Activated T-cell treated with anti-CD3 and anti-CD28 coated beads for 1 hour (primary cell): ENCODE measurements around the gene P3H2.
"Not testable (repeated sequence)": the region's sequence is repeated elsewhere in the genome, so short reads cannot be mapped to it uniquely, and the experiment has no call there.

ENCODE experiments used
- DNase-seq: peaks from one replicate; pipeline ENCODE4 v3.0.0-alpha.2; 2020; ENCODE audit warnings: low read depth

The P3H2 gene

GRCh38 chr3:190120269-190121060 lies at the start of gene P3H2:
Gene P3H2 (minus strand): TSS chr3:190120897. CDS start chr3:190120731, 166 bp downstream.
- DNase-seq, result no peak

- DNase-seq, result no peak
Measured at GRCh38 chr3:190169877-190170276, 49.2 kb upstream of the P3H2 start.

DNA sequence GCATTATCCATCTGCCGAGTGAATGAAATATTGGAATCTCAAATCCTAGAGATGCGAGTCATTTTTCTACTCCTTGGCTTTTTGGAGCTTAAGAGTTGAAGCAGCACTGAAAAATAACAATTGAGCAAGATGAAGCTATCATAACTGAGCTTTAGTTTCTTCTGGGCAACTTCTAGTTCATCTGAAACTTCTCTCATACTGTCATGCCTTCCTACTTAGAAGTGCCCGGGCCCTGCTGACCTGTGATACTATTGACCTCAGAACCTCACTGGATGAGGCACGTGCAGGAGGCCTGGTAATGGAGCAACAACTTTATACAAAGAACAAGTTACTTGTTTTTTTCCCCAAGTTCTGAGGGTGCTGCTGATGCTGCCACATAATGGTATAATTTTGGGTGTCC lies 48.5 kb upstream of the P3H2 start:
- DNase-seq, result no peak

DNA sequence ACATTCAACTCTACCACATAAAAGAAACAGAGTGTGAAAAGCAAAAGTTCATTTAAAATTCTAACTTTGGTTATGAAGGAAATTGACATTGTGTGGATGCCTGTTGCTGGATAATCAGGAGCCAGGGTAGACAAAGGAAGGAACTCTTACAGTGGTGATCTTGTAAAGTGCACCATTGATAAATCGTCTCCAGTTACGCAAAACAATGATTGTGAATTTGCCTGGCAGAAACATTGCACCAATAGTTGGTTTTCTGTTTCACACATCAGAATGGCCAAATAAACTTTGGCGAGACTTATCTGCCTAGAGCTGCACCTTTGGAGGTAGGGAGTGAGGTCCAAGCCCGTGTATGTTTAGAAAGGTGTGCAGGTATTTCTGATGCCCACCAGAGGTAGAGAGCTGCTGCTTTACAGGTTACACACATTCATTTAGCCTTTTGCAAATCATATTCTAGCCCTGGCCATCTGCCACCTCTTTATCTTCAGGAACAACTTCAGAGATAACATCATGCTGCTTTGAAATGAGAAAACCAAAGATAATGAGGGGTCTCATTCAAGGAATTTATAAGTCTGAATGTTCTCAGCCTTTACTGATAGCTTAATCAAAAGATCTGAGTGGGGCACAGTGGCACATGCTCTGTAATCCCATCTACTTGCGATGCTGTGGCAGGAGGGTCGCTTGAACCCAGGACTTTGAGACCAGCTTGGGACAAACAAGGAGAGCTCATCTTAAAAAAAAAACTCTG lies 47.4 kb upstream of the P3H2 start:
- no peak for DNase-seq

GRCh38 chr3:190166948-190167347 lies 46.3 kb upstream of the P3H2 start:
- DNase-seq, result no peak

DNA sequence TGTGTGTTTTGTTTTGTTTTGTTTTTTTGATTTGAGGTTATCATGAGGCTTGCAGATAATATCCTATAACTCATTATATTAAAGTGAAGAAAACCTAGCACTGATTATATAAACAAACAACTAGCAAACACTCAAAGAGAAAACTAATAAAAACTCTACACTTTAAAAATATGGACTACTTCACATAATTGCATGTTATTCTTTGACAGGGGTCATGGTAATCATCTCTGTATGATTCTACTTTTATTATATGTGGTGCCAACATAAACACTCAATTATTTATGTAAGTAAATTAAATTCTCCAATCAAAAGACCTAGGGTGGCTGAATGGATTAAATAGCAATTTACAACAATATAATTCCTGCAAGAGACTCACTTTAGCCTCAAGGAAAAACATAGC lies 44.6 kb upstream of the P3H2 start:
- no peak for DNase-seq

GRCh38 chr3:190162013-190162412 lies 41.3 kb upstream of the P3H2 start:
- not testable (repeated sequence) for DNase-seq

- DNase-seq, result no peak
Measured at GRCh38 chr3:190159902-190160435, 39.3 kb upstream of the P3H2 start.

GRCh38 chr3:190158261-190158660 lies 37.6 kb upstream of the P3H2 start:
- no peak for DNase-seq

GRCh38 chr3:190155752-190156151 lies 35.1 kb upstream of the P3H2 start:
- no peak for DNase-seq

DNA sequence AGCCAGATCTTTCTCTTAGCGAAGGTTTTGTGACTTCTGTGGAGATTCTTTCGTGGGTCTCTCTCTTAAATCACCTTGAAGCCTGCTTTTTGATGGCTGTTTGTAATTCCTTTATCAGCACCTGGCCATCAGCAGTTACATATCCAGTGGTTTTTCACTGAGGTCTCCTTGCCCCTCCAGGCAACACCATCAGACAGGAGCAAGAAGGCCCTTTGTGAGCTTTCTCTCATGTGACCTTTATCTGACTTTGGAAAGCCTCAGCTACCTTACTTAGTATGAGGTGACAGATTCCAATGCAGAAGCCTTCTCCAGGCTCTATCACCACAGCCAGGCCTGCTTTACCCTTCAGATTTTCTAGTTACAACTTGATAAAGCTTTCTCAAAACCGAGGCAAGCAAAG lies 30.0 kb upstream of the P3H2 start:
- DNase-seq, result no peak

- not testable (repeated sequence) for DNase-seq
Measured at GRCh38 chr3:190149830-190150619, 29.3 kb upstream of the P3H2 start.

GRCh38 chr3:190144793-190145192 lies 24.1 kb upstream of the P3H2 start:
- DNase-seq, result not testable (repeated sequence)

- DNase-seq, result no peak
Measured at GRCh38 chr3:190142041-190142440, 21.3 kb upstream of the P3H2 start.

DNA sequence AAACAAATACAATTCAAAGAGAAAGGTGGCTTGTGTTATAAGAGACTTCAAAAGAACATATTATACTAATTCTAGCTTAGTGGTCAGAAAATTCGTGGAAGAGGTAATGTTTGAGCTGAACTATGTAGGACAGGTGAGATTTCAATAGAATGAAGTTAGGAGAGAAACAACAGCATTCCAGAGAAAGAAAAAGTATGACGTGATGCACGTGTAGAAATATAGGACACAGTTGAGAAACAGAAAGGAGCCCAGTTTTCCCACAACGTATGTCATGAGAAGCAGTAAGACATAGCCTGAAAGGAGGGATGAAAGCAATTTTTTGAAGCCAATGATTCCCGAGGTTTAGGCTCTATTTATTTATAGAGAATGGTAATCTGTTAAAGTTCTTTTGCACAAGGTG lies 18.7 kb upstream of the P3H2 start:
- DNase-seq, result no peak

DNA sequence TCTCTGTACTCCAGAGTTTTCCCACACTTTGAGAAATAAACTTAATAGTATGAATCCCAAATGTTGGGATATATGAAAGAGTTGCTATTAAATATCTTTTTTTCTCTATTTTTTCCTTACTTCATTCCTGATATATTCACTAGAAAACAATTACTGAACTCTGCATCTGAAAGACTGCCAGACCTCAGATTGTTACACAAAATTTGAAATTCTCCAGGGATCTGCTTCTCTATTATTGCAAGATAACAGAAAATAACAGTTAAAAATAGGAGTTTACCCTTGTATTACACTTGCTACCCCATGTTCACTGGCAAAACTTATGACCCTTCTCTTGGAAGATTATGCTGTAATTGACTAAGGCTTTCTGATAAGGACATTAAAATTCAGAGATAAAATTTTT lies 11.7 kb upstream of the P3H2 start:
- no peak for DNase-seq

DNA sequence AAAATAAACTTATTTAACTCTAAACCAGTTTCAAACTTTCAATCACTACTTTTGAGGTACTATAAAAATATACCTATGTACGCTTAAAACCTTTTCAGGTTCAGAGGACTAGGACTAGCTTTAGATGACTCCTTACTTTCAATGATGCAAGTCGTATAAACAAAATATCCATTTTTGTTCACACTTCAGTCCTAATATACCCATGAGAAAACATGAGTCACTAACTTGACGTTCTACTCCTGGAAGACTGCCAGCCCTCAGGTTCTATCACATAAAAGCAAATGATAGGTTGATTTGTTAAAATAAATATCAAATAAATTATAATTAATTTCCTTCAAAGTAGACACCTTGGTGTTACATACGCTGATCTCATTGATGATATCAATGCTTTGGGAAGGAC lies 10.6 kb upstream of the P3H2 start:
- DNase-seq, result no peak

- no peak for DNase-seq
Measured at GRCh38 chr3:190130696-190131095, 10.0 kb upstream of the P3H2 start.

DNA sequence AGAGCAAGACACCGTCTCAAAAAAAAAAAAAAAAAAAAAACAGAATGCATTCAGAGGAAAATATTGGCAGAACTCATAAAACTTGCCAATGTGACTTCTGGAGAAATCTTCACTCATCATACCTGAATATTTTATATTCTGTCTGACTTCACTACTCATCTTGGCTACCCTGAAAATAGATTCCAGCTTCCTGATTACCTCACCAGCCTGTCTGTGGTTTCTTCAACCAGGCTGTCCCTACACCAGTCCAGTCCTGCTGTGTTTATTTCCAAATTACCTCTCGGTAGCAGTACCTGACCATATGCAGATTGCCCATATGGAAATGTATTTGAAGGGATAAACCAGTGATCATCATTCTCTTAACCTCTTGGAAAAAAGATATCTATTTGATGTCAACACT lies 9.3 kb upstream of the P3H2 start:
- no peak for DNase-seq

DNA sequence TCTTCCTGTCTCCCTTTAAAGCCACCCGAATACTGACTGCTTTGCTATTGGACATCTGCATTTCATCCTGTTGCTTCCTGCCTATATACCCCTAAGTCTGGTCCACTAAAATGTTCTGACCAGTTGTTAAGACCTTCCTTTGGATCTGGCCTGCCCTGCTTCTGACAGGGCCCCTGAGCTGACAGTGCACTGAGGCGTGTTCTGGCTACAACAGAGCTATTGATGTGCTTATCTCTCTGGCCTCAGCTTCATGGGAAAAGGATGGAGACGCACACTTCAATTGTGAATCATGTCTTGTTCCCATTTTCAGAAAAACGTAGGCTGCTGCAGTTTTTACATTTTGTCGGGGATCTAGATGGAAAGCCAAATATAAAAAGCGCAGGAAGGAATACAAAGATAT lies 7.1 kb upstream of the P3H2 start:
- no peak for DNase-seq

DNA sequence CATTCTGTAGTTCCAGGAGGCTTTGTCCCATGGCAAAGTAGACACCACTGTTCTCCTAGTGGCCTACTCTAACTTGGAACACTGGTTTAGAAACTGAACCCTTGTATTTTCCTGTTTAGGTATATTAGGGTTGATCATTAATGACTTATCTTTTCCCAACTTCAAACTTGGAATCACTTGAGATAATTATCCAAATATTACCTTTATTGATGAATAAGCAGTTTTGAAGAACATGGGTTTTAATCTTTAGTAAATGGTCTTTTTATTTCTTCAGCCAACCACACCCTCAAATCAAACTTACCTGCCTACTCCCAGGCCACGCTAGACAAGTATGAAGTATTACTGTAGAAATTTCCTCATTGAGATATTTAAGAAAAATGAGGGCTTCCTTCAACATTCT lies 6.5 kb upstream of the P3H2 start:
- DNase-seq, result no peak

DNA sequence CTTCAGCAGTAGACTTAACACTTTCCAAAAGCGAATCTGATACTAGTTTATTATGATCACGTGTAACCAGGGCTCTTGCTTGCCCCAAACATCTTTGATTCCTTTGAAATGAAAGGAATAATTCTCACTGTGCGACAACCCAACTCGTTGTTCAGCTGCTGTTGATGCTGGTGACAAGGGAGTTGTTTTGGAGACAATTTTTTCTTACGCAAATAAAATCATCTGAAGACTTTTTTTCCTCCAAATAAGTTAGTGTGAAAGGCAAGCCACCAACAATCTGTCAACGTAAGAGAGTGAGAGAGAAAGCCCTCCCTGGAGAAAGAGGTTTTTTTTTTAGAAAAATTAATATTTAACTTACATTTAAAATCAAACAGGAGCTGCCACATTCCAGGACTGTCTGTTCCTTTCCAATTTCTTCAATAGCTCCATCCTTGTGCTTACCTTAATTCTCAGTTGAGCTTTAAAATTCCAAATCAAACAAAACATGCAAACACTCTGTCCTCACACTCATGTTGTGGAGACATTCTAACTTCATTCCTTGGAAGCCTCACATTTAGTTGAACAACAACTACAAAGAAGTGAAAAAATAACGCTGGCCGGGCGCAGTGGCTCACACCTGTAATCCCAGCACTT lies 4.9 kb upstream of the P3H2 start:
- DNase-seq, result no peak
